ENCODE results near the gene EYA2.
"Not testable (repeated sequence)": the region's sequence is repeated elsewhere in the genome, so short reads cannot be mapped to it uniquely, and the experiment has no call there.

The EYA2 gene

GRCh38 chr20:46916258-46916603 lies 21.6 kb downstream of the EYA2 start:
- DNase-seq (ENCODE audit: insufficient read length) (no peak), FAIRE-seq (no peak)
- TF ChIP-seq POLR2AphosphoS5 (IDR thresholded peaks at IDR 0.05; ENCODE audit: low read depth, low read length) (no peak), POLR2A (IDR thresholded peaks at IDR 0.05; ENCODE audit: low read depth, low read length) (no peak), TAF1 (IDR thresholded peaks at IDR 0.05; ENCODE audit: borderline replicate concordance, low read depth, low read length) (no peak)

- TF ChIP-seq POLR2AphosphoS5 (IDR thresholded peaks at IDR 0.05; ENCODE audit: low read depth, low read length) (no peak), POLR2A (IDR thresholded peaks at IDR 0.05; ENCODE audit: low read depth, low read length) (no peak), TAF1 (IDR thresholded peaks at IDR 0.05; ENCODE audit: borderline replicate concordance, low read depth, low read length) (no peak)
- no peak for FAIRE-seq
- DNase-seq (ENCODE audit: insufficient read length), result no peak
Measured at GRCh38 chr20:46917155-46917554, 22.5 kb downstream of the EYA2 start.

- DNase-seq (ENCODE audit: insufficient read length) (no peak), FAIRE-seq (no peak)
- TF ChIP-seq TAF1 (IDR thresholded peaks at IDR 0.05; ENCODE audit: borderline replicate concordance, low read depth, low read length) (no peak), POLR2AphosphoS5 (IDR thresholded peaks at IDR 0.05; ENCODE audit: low read depth, low read length) (no peak), POLR2A (IDR thresholded peaks at IDR 0.05; ENCODE audit: low read depth, low read length) (no peak)
Measured at GRCh38 chr20:46920114-46920513, 25.5 kb downstream of the EYA2 start.

DNA sequence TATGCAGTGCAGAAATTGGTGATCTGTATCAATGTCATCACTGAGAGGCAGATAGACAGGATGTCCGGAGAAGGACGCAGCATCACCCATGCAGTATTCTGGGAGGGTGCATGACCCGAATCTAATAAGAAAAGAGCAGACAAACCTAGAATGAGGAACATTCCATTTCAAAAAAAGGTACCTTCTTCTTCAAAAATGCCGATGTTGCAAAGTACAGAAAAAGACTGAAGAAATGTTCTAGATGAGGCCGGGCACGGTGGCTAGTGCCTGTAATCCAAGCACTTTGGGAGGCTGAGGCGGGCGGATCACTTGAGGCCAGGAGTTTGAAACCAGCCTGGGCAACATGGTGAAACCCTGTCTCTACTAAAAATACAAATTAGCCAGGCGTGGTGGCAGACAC lies 28.2 kb downstream of the EYA2 start:
- not testable (repeated sequence) for DNase-seq (ENCODE audit: insufficient read length); FAIRE-seq

DNA sequence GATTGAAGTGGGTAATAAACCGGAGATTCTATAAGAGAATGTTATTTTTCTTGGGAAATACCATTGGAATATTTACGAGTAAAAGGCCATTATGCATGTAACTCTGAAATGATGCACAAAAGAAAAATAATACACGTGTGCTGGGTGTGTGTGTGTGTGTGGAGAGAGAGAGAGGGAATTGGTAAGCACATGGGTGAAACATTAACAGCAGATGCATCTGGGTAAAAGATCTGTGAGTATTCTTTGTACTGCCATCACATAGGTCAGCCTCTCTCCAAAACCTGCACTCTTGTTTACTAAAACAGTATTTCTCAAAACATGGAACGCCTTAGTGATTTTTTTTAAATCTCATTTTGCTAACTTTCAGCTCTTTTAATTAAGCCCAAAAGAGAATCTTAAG lies 28.9 kb downstream of the EYA2 start:
- FAIRE-seq, result no peak
- TF ChIP-seq TAF1 (IDR thresholded peaks at IDR 0.05; ENCODE audit: borderline replicate concordance, low read depth, low read length) (no peak), POLR2A (IDR thresholded peaks at IDR 0.05; ENCODE audit: low read depth, low read length) (no peak), POLR2AphosphoS5 (IDR thresholded peaks at IDR 0.05; ENCODE audit: low read depth, low read length) (no peak)
- no peak for DNase-seq (ENCODE audit: insufficient read length)

DNA sequence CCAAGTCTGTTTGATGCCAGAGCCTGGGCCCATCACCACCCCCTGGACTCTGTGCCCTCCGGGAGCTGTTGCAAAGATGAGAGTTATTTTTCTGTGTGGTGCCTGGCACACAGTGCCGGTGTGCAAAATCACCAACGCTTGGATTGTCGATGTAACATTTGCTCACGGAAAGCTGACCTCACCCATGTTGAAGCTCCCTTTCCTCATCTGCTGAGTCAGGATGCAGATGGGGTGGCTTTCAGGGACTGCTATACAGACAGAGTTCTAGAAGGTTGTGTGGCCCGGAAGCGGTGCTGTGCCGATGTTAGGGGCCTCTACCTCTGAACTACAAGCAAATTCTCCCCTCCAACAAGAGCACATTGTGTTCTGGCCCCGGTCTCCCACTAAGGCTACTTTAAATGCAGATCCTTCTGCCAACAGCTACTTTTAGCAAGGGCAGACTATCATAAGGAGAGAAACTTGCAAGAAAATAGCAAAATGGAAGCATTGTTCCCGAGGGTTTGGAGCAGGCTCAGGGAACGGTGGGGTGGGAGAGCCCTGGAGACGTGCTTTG lies 34.0 kb downstream of the EYA2 start:
- DNase-seq (ENCODE audit: insufficient read length) (no peak), FAIRE-seq (no peak)
- no peak for TF ChIP-seq TAF1 (IDR thresholded peaks at IDR 0.05; ENCODE audit: borderline replicate concordance, low read depth, low read length)
- no peak for TF ChIP-seq POLR2AphosphoS5 (IDR thresholded peaks at IDR 0.05; ENCODE audit: low read depth, low read length)
- TF ChIP-seq POLR2A (IDR thresholded peaks at IDR 0.05; ENCODE audit: low read depth, low read length), result no peak

- FAIRE-seq (no peak), DNase-seq (ENCODE audit: insufficient read length) (no peak)
- TF ChIP-seq POLR2A (IDR thresholded peaks at IDR 0.05; ENCODE audit: low read depth, low read length), result no peak
- TF ChIP-seq TAF1 (IDR thresholded peaks at IDR 0.05; ENCODE audit: borderline replicate concordance, low read depth, low read length), result no peak
- no peak for TF ChIP-seq POLR2AphosphoS5 (IDR thresholded peaks at IDR 0.05; ENCODE audit: low read depth, low read length)
Measured at GRCh38 chr20:46929902-46930301, 35.3 kb downstream of the EYA2 start.

GRCh38 chr20:46930640-46931339 lies 36.1 kb downstream of the EYA2 start:
- no peak for DNase-seq (ENCODE audit: insufficient read length)
- FAIRE-seq, result no peak
- TF ChIP-seq TAF1 (IDR thresholded peaks at IDR 0.05; ENCODE audit: borderline replicate concordance, low read depth, low read length) (no peak), POLR2AphosphoS5 (IDR thresholded peaks at IDR 0.05; ENCODE audit: low read depth, low read length) (no peak), POLR2A (IDR thresholded peaks at IDR 0.05; ENCODE audit: low read depth, low read length) (no peak)

DNA sequence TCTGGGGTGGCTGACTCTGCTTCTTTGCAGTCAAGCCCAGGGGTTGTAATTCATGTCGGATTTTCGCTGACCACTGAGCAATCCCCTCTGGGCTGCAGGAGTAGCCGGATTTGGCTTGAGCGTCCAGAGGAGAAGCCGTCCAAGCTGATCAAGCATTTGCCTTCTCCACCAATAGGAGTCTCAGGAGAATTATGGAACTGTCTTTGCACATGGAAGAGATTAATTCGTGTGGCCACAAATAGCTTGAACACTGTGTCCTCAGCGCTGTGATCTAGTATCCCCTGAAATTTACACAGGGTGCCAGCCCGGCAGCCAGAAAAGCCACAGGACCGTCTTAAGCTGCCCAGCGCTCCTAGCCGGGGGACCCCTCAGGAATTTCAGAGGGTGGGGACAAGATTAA lies 37.1 kb downstream of the EYA2 start:
- TF ChIP-seq POLR2A (IDR thresholded peaks at IDR 0.05; ENCODE audit: low read depth, low read length) (no peak), POLR2AphosphoS5 (IDR thresholded peaks at IDR 0.05; ENCODE audit: low read depth, low read length) (no peak), TAF1 (IDR thresholded peaks at IDR 0.05; ENCODE audit: borderline replicate concordance, low read depth, low read length) (no peak)
- DNase-seq (ENCODE audit: insufficient read length) (no peak), FAIRE-seq (no peak)

GRCh38 chr20:46932439-46932838 lies 37.8 kb downstream of the EYA2 start:
- not testable (repeated sequence) for DNase-seq (ENCODE audit: insufficient read length); FAIRE-seq

- no peak for TF ChIP-seq TAF1 (IDR thresholded peaks at IDR 0.05; ENCODE audit: borderline replicate concordance, low read depth, low read length)
- TF ChIP-seq POLR2A (IDR thresholded peaks at IDR 0.05; ENCODE audit: low read depth, low read length), result no peak
- TF ChIP-seq POLR2AphosphoS5 (IDR thresholded peaks at IDR 0.05; ENCODE audit: low read depth, low read length), result no peak
- no peak for FAIRE-seq
- no peak for DNase-seq (ENCODE audit: insufficient read length)
Measured at GRCh38 chr20:46933150-46933549, 38.5 kb downstream of the EYA2 start.

DNA sequence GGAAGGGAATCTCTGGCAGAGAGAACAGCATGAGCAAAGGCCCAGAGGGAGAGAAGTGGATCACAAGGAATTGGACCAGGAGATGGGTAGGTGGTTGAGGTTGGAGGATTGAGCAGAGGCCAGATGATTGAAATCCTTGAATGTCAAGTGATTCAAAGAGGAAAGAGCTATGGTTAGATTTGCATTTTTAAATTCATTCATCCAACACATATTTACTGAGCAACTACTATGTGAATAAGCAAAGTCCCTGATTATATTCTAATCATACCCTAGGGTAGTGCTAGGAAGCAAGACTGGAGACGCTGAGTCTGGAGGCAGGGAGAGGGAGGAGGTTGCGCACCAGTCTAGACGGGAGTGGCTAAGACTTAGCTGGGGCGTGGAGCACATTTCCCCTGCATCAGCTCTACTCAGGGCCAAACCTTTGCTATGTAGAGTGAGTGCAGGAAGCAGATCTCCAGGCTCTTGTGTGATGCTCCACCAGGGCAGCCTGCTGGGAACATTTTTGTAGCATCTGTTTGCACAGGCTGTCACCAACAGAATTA lies 40.2 kb downstream of the EYA2 start:
- TF ChIP-seq POLR2AphosphoS5 (IDR thresholded peaks at IDR 0.05; ENCODE audit: low read depth, low read length) (no peak), POLR2A (IDR thresholded peaks at IDR 0.05; ENCODE audit: low read depth, low read length) (no peak), TAF1 (IDR thresholded peaks at IDR 0.05; ENCODE audit: borderline replicate concordance, low read depth, low read length) (no peak)
- FAIRE-seq, result no peak
- no peak for DNase-seq (ENCODE audit: insufficient read length)
